WTC11 (cell line): Measurements from ENCODE around the gene MAB21L4. TPM values are rescaled to one million over a fixed set of nuclear protein-coding genes. Genes with fewer than 3 reads are reported as not detected.

Source experiments
- ATAC-seq: fragments of 200-7000 bp; cut with Tn5 transposase; 2 replicates; pipeline ENCODE4 v1.10.0; 2021; ENCODE audit warnings: mild to moderate bottlenecking, moderate library complexity
- CTCF ChIA-PET: fragments of 300-600 bp; sonication (Branson Sonifier 250); formaldehyde crosslinking; loops from one replicate; lab custom pipeline; 2021; ENCODE audit warnings: antibody characterized with exemption; lab: Charles Lee
- POLR2A ChIA-PET: fragments of 350-600 bp; sonication (Branson Sonifier 250); formaldehyde crosslinking; loops from one replicate; lab custom pipeline; 2021; ENCODE audit warnings: antibody characterized with exemption; lab: Charles Lee
- DNase-seq: peaks from one replicate; pipeline ENCODE4 v3.0.0; 2021; ENCODE audit warnings: low spot score
- H3K27ac Mint-ChIP-seq: 2 replicates; pipeline ENCODE4 v1.8.0; 2021; ENCODE audit warnings: mixed read lengths
- H3K27me3 Mint-ChIP-seq: 2 replicates; pipeline ENCODE4 v1.8.0; 2021; ENCODE audit warnings: low read depth, mild to moderate bottlenecking, moderate library complexity, mixed read lengths
- H3K36me3 Mint-ChIP-seq: 2 replicates; pipeline ENCODE4 v1.8.0; 2021; ENCODE audit warnings: mixed read lengths
- H3K4me1 Mint-ChIP-seq: 2 replicates; pipeline ENCODE4 v1.8.0; 2022; ENCODE audit warnings: mixed read lengths
- H3K4me3 Mint-ChIP-seq: 2 replicates; pipeline ENCODE4 v1.8.0; 2021; ENCODE audit warnings: mild to moderate bottlenecking, moderate library complexity, mixed read lengths
- H3K9me3 Mint-ChIP-seq: 2 replicates; pipeline ENCODE4 v1.8.0; 2021; ENCODE audit warnings: mixed read lengths
- ERG ChIP-seq: fragments of 250-450 bp; sonication (Bioruptor Pico); IDR thresholded peaks from 2 replicates; pipeline ENCODE4 v1.8.0; 2021; ENCODE audit warnings: mild to moderate bottlenecking
- JUN ChIP-seq: sonication (generic); formaldehyde crosslinking; IDR thresholded peaks from 2 replicates; pipeline ENCODE4 v1.8.0; 2023; ENCODE audit warnings: mild to moderate bottlenecking, missing genetic modification reagents
- PRDM15 ChIP-seq: sonication (generic); formaldehyde crosslinking; IDR thresholded peaks from 2 replicates; pipeline ENCODE4 v1.8.0; 2022; ENCODE audit warnings: missing genetic modification reagents
- SP1 ChIP-seq: sonication (generic); formaldehyde crosslinking; conservative IDR thresholded peaks from 2 replicates; pipeline ENCODE4 v1.8.1; 2022; ENCODE audit warnings: missing genetic modification reagents
- STAT6 ChIP-seq: sonication (generic); formaldehyde crosslinking; conservative IDR thresholded peaks from 2 replicates; pipeline ENCODE4 v1.8.1; 2023; ENCODE audit warnings: mild to moderate bottlenecking, low read depth, missing genetic modification reagents, moderate library complexity
- TP53 ChIP-seq: sonication (generic); formaldehyde crosslinking; IDR thresholded peaks from 2 replicates; pipeline ENCODE4 v1.8.1; 2023; ENCODE audit warnings: mild to moderate bottlenecking, missing genetic modification reagents
- ZBTB21 ChIP-seq: sonication (generic); formaldehyde crosslinking; IDR thresholded peaks from 2 replicates; pipeline ENCODE4 v1.8.1; 2023; ENCODE audit warnings: mild to moderate bottlenecking, missing genetic modification reagents, borderline replicate concordance
- ZNF423 ChIP-seq: fragments of 250-450 bp; sonication (Bioruptor Pico); IDR thresholded peaks from 2 replicates; pipeline ENCODE4 v2.1.2; 2022; ENCODE audit warnings: mild to moderate bottlenecking, moderate library complexity
- total RNA-seq: library from RNA; stranded (reverse); gene quantifications from 3 replicates; pipeline ENCODE4 v1.2.3, GENCODE V29; 2021

MAB21L4 gene
- total RNA-seq, 1 experiment from 2014 or later, result not detected

GRCh38 chr2:240917009-240917683, 21.2 kb upstream of the MAB21L4 start:
- Mint-ChIP-seq H3K27me3 (peaks cover 6% of the 10 kb centered on the region), H3K4me3 (peak overlapping the region; percentile 49), H3K36me3 (no peaks in the 10 kb centered on the region), H3K27ac (no peak overlapping the region), H3K9me3 (no peaks in the 10 kb centered on the region), H3K4me1 (no peaks in the 10 kb centered on the region)
- no peak for TF ChIP-seq JUN (CRISPR knock-in tag)
- TF ChIP-seq SP1 (CRISPR knock-in tag), result no peak
- no peak for TF ChIP-seq ZBTB21 (CRISPR knock-in tag)
- DNase-seq (peak; percentile 17), ATAC-seq (peak; percentile 3; the same call in 1 of the 2 replicates)
- POLR2A ChIA-PET, result no interaction called here
- CTCF ChIA-PET, result interaction anchor here (0.8 to 4.3 kb wide), 7 partner anchors 20 to 161 kb away, joined by 3 to 25 read pairs (median 7); partner anchors contain the start of gene MAB21L4

- Mint-ChIP-seq H3K4me1 (no peaks in the 10 kb centered on the region), H3K27me3 (peaks cover 6% of the 10 kb centered on the region), H3K4me3 (peak overlapping the region; percentile 49), H3K36me3 (no peaks in the 10 kb centered on the region), H3K9me3 (no peaks in the 10 kb centered on the region), H3K27ac (no peak overlapping the region)
- ChIA-PET CTCF (interaction anchor here (0.8 to 4.3 kb wide), 7 partner anchors 19 to 162 kb away, joined by 3 to 25 read pairs (median 7); partner anchors contain the start of gene MAB21L4), POLR2A (no interaction called here)
- peak; percentile 38 for ATAC-seq
- DNase-seq, result peak; percentile 54
- TF ChIP-seq PRDM15 (no peak), ZNF423 (CRISPR knock-in tag) (peak; percentile 60)
These were observed 20.6 kb upstream of the MAB21L4 start for GRCh38 chr2:240916571-240917008.

- Mint-ChIP-seq H3K36me3 (no peaks in the 10 kb centered on the region), H3K4me3 (peak overlapping the region; percentile 55), H3K9me3 (no peaks in the 10 kb centered on the region), H3K4me1 (no peaks in the 10 kb centered on the region), H3K27ac (no peak overlapping the region), H3K27me3 (peaks cover 6% of the 10 kb centered on the region)
- ChIA-PET CTCF (interaction anchor here (0.7 to 4.3 kb wide), 11 partner anchors 11 to 264 kb away, joined by 3 to 38 read pairs (median 7); partner anchors contain the start of genes MAB21L4 and SNED1), POLR2A (interaction anchor here (1.1 to 1.6 kb wide), 2 partner anchors 66 to 68 kb away, joined by 3 read pairs; no protein-coding TSS in a partner anchor)
- DNase-seq (peak; percentile 44), ATAC-seq (peak; percentile 19)
- no peak for TF ChIP-seq ERG
- peak; percentile 24; the same call in 1 of the 2 replicates for TF ChIP-seq TP53
- TF ChIP-seq STAT6 (CRISPR knock-in tag), result no peak
These were observed 19.8 kb upstream of the MAB21L4 start for GRCh38 chr2:240915526-240916341.
